Esophagus squamous epithelium (tissue), 4 donors: ENCODE measurements around the gene COL28A1.

ENCODE experiments used
- POLR2A ChIP-seq, 4 donors: fragments of 450-650 bp; IDR thresholded peaks; one replicate each; pipeline ENCODE4 v1.6.1; 2017; ENCODE audit warnings: antibody characterized with exemption in 4 of 4, mild to moderate bottlenecking in 4 of 4, moderate library complexity in 3 of 4
- TF ChIP-seq, protein P1 (sequence below), 6 experiments: fragments of 450-650 bp in 4 of 6; fragments of 200-600 bp in 2 of 6; sonication (generic) in 2 of 6; IDR thresholded peaks; one replicate each; pipeline ENCODE4 v1.5.1; 2016 to 2019; ENCODE audit warnings: antibody characterized with exemption in 6 of 6, mild to moderate bottlenecking in 4 of 6, moderate library complexity in 4 of 6

DNA sequence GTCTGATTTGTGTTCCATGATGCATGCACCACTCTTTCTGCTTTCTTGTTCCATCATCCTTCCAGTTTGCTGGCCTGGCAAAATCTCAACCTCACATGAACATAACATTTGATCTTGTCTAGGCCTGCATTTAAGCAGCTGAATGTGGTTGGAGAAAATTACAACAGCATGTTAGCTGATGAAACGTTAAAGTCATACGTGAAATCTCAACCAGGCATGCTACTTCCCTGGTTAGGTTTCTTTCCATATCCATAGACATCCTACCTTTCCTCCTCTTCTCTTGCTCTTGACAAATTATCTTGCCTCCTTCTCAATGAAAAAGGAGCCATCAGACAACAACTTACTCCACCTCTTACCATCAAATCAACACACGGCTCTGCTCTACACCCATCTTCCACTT is 199.8 kb downstream of the COL28A1 start:
- TF ChIP-seq, protein P1, sequence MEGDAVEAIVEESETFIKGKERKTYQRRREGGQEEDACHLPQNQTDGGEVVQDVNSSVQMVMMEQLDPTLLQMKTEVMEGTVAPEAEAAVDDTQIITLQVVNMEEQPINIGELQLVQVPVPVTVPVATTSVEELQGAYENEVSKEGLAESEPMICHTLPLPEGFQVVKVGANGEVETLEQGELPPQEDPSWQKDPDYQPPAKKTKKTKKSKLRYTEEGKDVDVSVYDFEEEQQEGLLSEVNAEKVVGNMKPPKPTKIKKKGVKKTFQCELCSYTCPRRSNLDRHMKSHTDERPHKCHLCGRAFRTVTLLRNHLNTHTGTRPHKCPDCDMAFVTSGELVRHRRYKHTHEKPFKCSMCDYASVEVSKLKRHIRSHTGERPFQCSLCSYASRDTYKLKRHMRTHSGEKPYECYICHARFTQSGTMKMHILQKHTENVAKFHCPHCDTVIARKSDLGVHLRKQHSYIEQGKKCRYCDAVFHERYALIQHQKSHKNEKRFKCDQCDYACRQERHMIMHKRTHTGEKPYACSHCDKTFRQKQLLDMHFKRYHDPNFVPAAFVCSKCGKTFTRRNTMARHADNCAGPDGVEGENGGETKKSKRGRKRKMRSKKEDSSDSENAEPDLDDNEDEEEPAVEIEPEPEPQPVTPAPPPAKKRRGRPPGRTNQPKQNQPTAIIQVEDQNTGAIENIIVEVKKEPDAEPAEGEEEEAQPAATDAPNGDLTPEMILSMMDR (IDR thresholded peaks at IDR 0.05), result no peak
- TF ChIP-seq POLR2A (IDR thresholded peaks at IDR 0.05), result no peak
